Peyer's patch (tissue), 4 donors: ENCODE data around the gene FTCD. TPM values are rescaled to one million over a fixed set of nuclear protein-coding genes. Genes with fewer than 3 reads are reported as not detected.

Source experiments
- DNase-seq, 3 donors: peaks; one replicate each; pipeline ENCODE4 v3.0.0-alpha.2; 2017 to 2019
- H3K27ac ChIP-seq, 4 donors: fragments of 200-600 bp; sonication (generic); one replicate each; pipeline ENCODE4 v1.5.1; 2016 to 2019
- H3K27me3 ChIP-seq, 2 donors: fragments of 200-600 bp; sonication (generic); one replicate each; pipeline ENCODE4 v1.5.1; 2019
- H3K36me3 ChIP-seq, 3 donors: fragments of 200-600 bp; sonication (generic); one replicate each; pipeline ENCODE4 v1.5.1; 2016 to 2019
- H3K4me1 ChIP-seq, 4 donors: fragments of 200-600 bp; sonication (generic); one replicate each; pipeline ENCODE4 v1.5.1; 2016 to 2019
- H3K4me3 ChIP-seq, 4 donors: fragments of 200-600 bp; sonication (generic); 1 replicate in 3 of 4; 2 replicates in 1 of 4; pipeline ENCODE4 v1.5.1; 2016 to 2019; ENCODE audit warnings: mild to moderate bottlenecking in 1 of 4
- H3K9me3 ChIP-seq, 4 donors: fragments of 200-600 bp; sonication (generic); one replicate each; pipeline ENCODE4 v1.5.1; 2016 to 2019; ENCODE audit warnings: mild to moderate bottlenecking in 1 of 4
- CTCF ChIP-seq, 6 experiments: fragments of 450-650 bp in 4 of 6; fragments of 200-600 bp in 2 of 6; sonication (generic) in 1 of 6; IDR thresholded peaks; one replicate each; pipeline ENCODE4 v1.5.1; 2017 to 2019; ENCODE audit warnings: antibody characterized with exemption in 6 of 6, mild to moderate bottlenecking in 3 of 6, moderate library complexity in 1 of 6
- POLR2A ChIP-seq, 2 donors: fragments of 450-650 bp; IDR thresholded peaks; one replicate each; pipeline ENCODE4 v1.5.1; 2017; ENCODE audit warnings: antibody characterized with exemption in 2 of 2, mild to moderate bottlenecking in 2 of 2, moderate library complexity in 2 of 2
- total RNA-seq, 4 donors: library from RNA; depleted of rRNA; stranded (reverse); fragments of >200 nt; gene quantifications; one replicate each; pipeline ENCODE4 v1.1.0, GENCODE V29; 2016

FTCD gene
- total RNA-seq, 4 donors from 2014 or later: 0.67 to 1.0 TPM; not detected in 2

GRCh38 chr21:46199436-46200373, 44.3 kb upstream of the FTCD start:
- Histone ChIP-seq H3K36me3 (peaks cover 0 to 61% (median 0%) of the 10 kb centered on the region in 3 donors), H3K4me3 (no peak overlapping the region), H3K27ac (no peak overlapping the region), H3K27me3 (no peaks in the 10 kb centered on the region), H3K4me1 (no peaks in the 10 kb centered on the region), H3K9me3 (no peaks in the 10 kb centered on the region)
- TF ChIP-seq POLR2A (IDR thresholded peaks at IDR 0.05) (no peak), CTCF (IDR thresholded peaks at IDR 0.05) (no peak)
- no peak for DNase-seq

DNA sequence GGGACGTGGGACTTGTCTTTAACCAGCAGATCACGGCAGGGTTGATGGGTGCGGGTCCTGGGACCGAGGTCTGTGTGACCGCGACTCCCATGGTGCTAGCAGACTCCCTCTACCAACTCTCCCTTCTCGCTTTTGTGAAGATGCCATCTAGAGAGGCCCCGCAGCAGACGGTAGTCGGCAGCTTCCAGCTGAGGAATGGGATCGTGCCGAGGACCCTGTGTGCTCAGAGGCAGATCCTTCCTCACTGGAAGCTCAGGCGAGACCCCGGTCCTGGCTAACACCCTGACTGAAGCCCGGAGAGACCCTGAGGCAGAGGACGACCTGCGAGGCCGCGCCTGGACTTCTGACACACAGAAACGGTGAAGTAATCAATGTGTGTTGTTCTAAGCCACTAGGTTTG, 41.4 kb upstream of the FTCD start:
- DNase-seq: peak in 2 of 3 donors; percentile 24 to 33
- Histone ChIP-seq H3K36me3 (peaks cover 0 to 65% (median 0%) of the 10 kb centered on the region in 3 donors), H3K27me3 (no peaks in the 10 kb centered on the region), H3K27ac (no peak overlapping the region), H3K4me1 (no peaks in the 10 kb centered on the region), H3K4me3 (no peak overlapping the region), H3K9me3 (no peaks in the 10 kb centered on the region)
- TF ChIP-seq CTCF (IDR thresholded peaks at IDR 0.05) (no peak), POLR2A (IDR thresholded peaks at IDR 0.05) (no peak)

GRCh38 chr21:46195595-46196195, 40.3 kb upstream of the FTCD start:
- Histone ChIP-seq H3K4me3 (no peak overlapping the region), H3K27ac (no peak overlapping the region), H3K27me3 (no peaks in the 10 kb centered on the region), H3K9me3 (no peaks in the 10 kb centered on the region), H3K4me1 (no peaks in the 10 kb centered on the region), H3K36me3 (peaks cover 0 to 66% (median 0%) of the 10 kb centered on the region in 3 donors)
- no peak for TF ChIP-seq CTCF (IDR thresholded peaks at IDR 0.05)
- TF ChIP-seq POLR2A (IDR thresholded peaks at IDR 0.05): no peak
- DNase-seq: peak in 2 of 3 donors; percentile 23 to 26

DNA sequence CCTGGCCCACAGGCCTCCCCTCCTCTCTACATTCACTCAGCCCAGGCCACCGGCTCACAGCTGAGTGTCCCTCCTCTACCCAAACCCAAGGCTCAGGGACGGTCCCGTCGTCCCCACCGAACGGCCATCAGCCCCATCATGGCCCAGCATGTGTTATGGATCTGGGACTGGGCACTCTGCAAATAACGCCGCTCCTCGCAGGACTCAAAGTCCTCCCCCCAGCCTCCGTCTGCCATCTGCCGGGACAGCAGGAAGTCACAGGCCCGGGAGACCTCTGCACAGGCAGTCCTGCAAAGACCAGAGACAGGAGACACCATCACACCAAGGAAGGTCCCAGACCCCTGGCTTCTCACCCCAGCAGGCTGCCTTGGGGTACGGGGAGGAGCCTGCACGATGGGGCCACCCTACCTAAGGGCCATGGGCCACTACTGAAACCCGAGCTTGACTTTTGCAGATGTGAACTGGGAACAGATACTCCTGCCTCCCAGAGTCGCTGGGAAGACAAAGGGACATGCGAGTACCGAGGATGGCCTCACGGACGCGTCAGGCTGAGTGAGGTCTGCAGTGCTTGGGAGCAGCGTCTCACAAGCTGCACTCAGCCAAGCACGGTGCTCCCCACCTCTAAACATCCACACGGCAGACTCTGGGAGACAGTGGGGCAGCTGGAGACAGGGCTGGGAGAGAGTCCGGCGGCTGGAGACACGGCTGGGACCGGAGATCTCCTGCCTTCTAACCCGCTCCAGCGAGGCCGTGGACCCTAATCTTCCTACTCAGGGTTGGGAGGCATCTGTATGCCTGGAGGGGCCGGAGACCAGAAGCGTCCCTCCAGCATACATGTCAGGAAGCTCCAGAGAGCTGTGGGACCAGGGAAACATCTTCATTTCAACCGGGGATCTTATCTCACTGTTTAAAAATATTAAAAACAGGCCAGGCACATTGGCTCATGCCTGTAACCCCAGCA, 39.3 kb upstream of the FTCD start:
- H3K27ac ChIP-seq: no peak overlapping the region
- no peaks in the 10 kb centered on the region for H3K9me3 ChIP-seq
- TF ChIP-seq POLR2A (IDR thresholded peaks at IDR 0.05): no peak
- TF ChIP-seq CTCF (IDR thresholded peaks at IDR 0.05): no peak
- H3K27me3 ChIP-seq: no peaks in the 10 kb centered on the region
- H3K4me3 ChIP-seq: no peak overlapping the region
- H3K4me1 ChIP-seq: no peaks in the 10 kb centered on the region
- DNase-seq: peak in 2 of 3 donors; percentile 29 to 35
- H3K36me3 ChIP-seq: peaks cover 0 to 60% (median 0%) of the 10 kb centered on the region in 3 donors

DNA sequence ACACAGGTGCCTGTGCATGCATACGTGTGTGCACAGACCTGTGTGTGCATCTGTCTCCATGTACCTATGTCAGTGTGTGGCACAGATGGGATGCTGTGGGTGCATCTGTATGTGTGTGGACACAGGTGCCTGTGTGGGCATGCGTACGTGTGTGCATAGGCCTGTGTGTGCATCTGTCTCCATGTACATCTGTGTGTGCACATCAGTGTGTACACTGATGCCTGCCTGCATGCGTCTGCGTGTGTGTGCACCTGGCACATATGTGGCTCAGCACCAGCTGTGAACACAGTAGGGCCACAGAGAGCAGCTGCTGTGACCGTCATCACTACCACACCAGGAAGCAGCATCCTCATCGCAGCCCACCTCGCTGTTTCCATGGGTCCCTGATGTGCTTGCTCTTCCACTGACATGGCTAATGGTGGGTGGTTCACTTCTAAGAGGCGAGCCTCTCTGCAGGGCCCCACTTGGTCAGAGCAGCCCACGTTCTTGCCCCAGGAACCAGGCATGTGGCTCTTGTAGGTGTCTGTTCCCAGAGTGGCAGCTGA, 38.5 kb upstream of the FTCD start:
- peaks cover 0 to 56% (median 0%) of the 10 kb centered on the region in 3 donors for H3K36me3 ChIP-seq
- no peak overlapping the region for H3K27ac ChIP-seq
- H3K4me1 ChIP-seq: peaks cover 0 to under 1% (median 0%) of the 10 kb centered on the region in 4 donors
- no peaks in the 10 kb centered on the region for H3K9me3 ChIP-seq
- TF ChIP-seq CTCF (IDR thresholded peaks at IDR 0.05): no peak
- TF ChIP-seq POLR2A (IDR thresholded peaks at IDR 0.05): no peak
- DNase-seq: peak; percentile 10 to 28 (median 24)
- H3K27me3 ChIP-seq: no peaks in the 10 kb centered on the region
- H3K4me3 ChIP-seq: no peak overlapping the region
